Vagina (tissue), 2 donors: ENCODE measurements around the gene FA2H. TPM values are rescaled to one million over a fixed set of nuclear protein-coding genes. Genes with fewer than 3 reads are reported as not detected.
"Not testable (repeated sequence)": the region's sequence is repeated elsewhere in the genome, so short reads cannot be mapped to it uniquely, and the experiment has no call there.

Experiments
- DNase-seq, 2 donors: peaks; one replicate each; pipeline ENCODE4 v3.0.0-alpha.2; 2017; ENCODE audit errors: extremely low spot score in 2 of 2
- H3K27ac ChIP-seq: fragments of 200-600 bp; sonication (generic); one replicate; pipeline ENCODE4 v1.5.1; 2019
- H3K27me3 ChIP-seq: fragments of 200-600 bp; sonication (generic); one replicate; pipeline ENCODE4 v1.5.1; 2019
- H3K36me3 ChIP-seq, 2 donors: fragments of 200-600 bp; sonication (generic); one replicate each; pipeline ENCODE4 v1.5.1; 2017 to 2019
- H3K4me1 ChIP-seq: fragments of 200-600 bp; sonication (generic); one replicate; pipeline ENCODE4 v1.5.1; 2019
- H3K4me3 ChIP-seq, 2 donors: fragments of 200-600 bp; sonication (generic); 1 replicate in 1 of 2; 2 replicates in 1 of 2; pipeline ENCODE4 v1.5.1; 2016 to 2019
- H3K9me3 ChIP-seq: fragments of 200-600 bp; sonication (generic); one replicate; pipeline ENCODE4 v1.5.1; 2019
- CTCF ChIP-seq, 3 experiments: fragments of 450-650 bp in 2 of 3; fragments of 200-600 bp in 1 of 3; sonication (generic) in 1 of 3; IDR thresholded peaks; one replicate each; pipeline ENCODE4 v1.5.1; 2017 to 2019; ENCODE audit warnings: antibody characterized with exemption in 3 of 3, mild to moderate bottlenecking in 2 of 3, moderate library complexity in 2 of 3
- POLR2A ChIP-seq, 2 donors: fragments of 450-650 bp; IDR thresholded peaks; one replicate each; pipeline ENCODE4 v1.6.1; 2017; ENCODE audit warnings: antibody characterized with exemption in 2 of 2, mild to moderate bottlenecking in 2 of 2, moderate library complexity in 2 of 2
- POLR2AphosphoS5 ChIP-seq, 2 donors: sonication (generic); formaldehyde crosslinking; IDR thresholded peaks; one replicate each; pipeline ENCODE4 v1.9.0; 2017; ENCODE audit warnings: antibody characterized with exemption in 2 of 2, mild to moderate bottlenecking in 2 of 2, low read depth in 1 of 2; ENCODE audit not compliant: insufficient read depth in 1 of 2
- intact Hi-C: fragments of 100-400 bp; cut with DNase I; formaldehyde crosslinking; loops from one replicate; pipeline ENCODE4 v1.15.1; 2023
- total RNA-seq: library from RNA; depleted of rRNA; stranded (reverse); fragments of >200 nt; gene quantifications from one replicate; pipeline ENCODE4 v1.2.3, GENCODE V29; 2016

The FA2H gene
- total RNA-seq, 1 donor from 2014 or later, result not detected

- intact Hi-C loops, result no loop called here
- TF ChIP-seq POLR2A (IDR thresholded peaks at IDR 0.05), result no peak
- TF ChIP-seq CTCF (IDR thresholded peaks at IDR 0.05), result no peak
- no peak for TF ChIP-seq POLR2AphosphoS5 (IDR thresholded peaks at IDR 0.05; ENCODE audit: insufficient read depth in 1 of 2, low read depth in 1 of 2)
- Histone ChIP-seq H3K27ac (no peak overlapping the region), H3K4me3 (no peak overlapping the region), H3K27me3 (no peaks in the 10 kb centered on the region), H3K4me1 (peaks cover 15% of the 10 kb centered on the region), H3K36me3 (no peaks in the 10 kb centered on the region), H3K9me3 (no peaks in the 10 kb centered on the region)
- DNase-seq, result no peak
Measured at GRCh38 chr16:74770831-74771526, 3.6 kb downstream of the FA2H start.

DNA sequence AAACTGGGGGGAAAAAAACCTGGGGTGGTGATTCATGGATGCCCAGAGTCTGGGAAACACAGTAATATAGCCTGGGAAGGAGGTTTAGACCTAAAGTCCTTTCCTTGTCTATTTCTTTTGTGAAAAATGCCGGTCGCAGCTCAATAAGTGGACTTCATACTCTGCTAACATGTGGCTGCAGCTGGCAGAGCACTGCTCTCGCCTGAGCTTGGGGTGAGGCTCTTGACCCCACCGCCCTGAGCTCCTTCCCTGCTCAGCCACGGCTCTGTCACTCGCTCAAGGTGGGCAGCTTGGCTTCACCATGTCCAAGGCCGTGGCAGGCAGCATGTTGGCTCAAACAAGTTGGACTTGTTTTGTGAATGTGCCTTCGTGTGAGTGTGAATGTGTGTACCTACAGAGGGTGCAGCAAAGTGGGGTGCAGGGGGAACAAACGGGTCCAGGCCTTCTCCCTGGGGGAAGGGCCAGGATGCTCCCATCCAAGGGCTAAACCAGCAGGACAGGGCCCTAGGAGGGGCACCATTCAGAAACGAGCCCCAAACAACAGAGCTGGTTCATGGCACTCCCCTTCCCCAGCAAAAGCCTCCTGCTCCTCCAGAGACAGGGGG lies 4.9 kb downstream of the FA2H start:
- no peak for TF ChIP-seq POLR2AphosphoS5 (IDR thresholded peaks at IDR 0.05; ENCODE audit: insufficient read depth in 1 of 2, low read depth in 1 of 2)
- no peak for TF ChIP-seq POLR2A (IDR thresholded peaks at IDR 0.05)
- TF ChIP-seq CTCF (IDR thresholded peaks at IDR 0.05), result no peak
- no peaks in the 10 kb centered on the region for H3K9me3 ChIP-seq

GRCh38 chr16:74768239-74768638 lies 6.4 kb downstream of the FA2H start:
- intact Hi-C loops, result no loop called here
- no peak for DNase-seq
- Histone ChIP-seq H3K36me3 (no peaks in the 10 kb centered on the region), H3K4me3 (no peak overlapping the region), H3K27me3 (no peaks in the 10 kb centered on the region), H3K9me3 (no peaks in the 10 kb centered on the region), H3K4me1 (no peaks in the 10 kb centered on the region), H3K27ac (no peak overlapping the region)
- TF ChIP-seq POLR2A (IDR thresholded peaks at IDR 0.05) (no peak), CTCF (IDR thresholded peaks at IDR 0.05) (no peak), POLR2AphosphoS5 (IDR thresholded peaks at IDR 0.05; ENCODE audit: insufficient read depth in 1 of 2, low read depth in 1 of 2) (no peak)

More for the DNA sequence above, 4.9 kb downstream of the FA2H start:
- H3K36me3 ChIP-seq, result no peaks in the 10 kb centered on the region
- peaks cover 10% of the 10 kb centered on the region for H3K4me1 ChIP-seq
- no peak overlapping the region for H3K27ac ChIP-seq
- DNase-seq, result no peak
- no peaks in the 10 kb centered on the region for H3K27me3 ChIP-seq
- intact Hi-C loops, result no loop called here
- H3K4me3 ChIP-seq, result no peak overlapping the region

DNA sequence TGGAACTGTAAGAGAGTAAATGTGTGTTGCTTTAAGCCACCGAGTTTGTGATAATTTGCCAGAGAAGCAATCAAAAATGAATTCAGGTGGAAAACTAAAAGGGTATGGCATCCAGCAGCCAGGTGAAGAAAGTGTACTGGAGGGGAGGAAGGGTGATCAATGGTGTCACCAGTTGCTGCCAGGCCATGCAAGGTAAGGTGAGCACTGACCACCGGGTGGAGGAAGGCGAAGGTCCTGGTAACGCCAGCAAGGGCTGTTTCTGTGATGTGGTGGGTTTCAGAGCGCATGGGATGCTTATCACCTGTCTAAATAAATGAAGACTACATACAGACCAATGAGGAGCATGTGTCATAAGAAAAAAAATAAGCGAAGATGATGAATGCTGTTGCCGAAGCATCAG lies 6.9 kb downstream of the FA2H start:
- H3K27ac ChIP-seq, result no peak overlapping the region
- H3K36me3 ChIP-seq, result no peaks in the 10 kb centered on the region
- no peaks in the 10 kb centered on the region for H3K9me3 ChIP-seq
- H3K4me1 ChIP-seq, result no peaks in the 10 kb centered on the region
- DNase-seq, result no peak
- TF ChIP-seq CTCF (IDR thresholded peaks at IDR 0.05) (no peak), POLR2AphosphoS5 (IDR thresholded peaks at IDR 0.05; ENCODE audit: insufficient read depth in 1 of 2, low read depth in 1 of 2) (no peak), POLR2A (IDR thresholded peaks at IDR 0.05) (no peak)
- intact Hi-C loops, result no loop called here
- H3K4me3 ChIP-seq, result no peak overlapping the region
- H3K27me3 ChIP-seq, result no peaks in the 10 kb centered on the region

DNA sequence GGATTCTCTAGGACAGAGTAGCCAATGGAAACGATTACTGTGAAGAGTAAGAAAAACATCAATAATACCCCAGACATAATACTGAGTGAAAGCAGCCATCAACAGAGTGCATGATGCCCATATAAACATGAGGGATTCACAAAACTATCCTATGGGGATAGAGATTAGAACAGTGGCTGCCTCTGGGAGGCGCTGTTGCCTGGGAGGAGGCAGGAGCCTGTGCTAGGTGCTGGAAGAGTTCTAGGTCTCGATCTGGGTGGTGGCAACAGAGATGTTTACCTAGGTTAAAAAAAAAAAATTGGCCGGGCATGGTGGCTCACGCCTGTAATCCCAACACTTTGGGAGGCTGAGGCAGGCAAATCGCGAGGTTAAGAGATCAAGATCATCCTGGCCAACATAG lies 7.9 kb downstream of the FA2H start:
- Histone ChIP-seq H3K4me1 (no peaks in the 10 kb centered on the region), H3K36me3 (no peaks in the 10 kb centered on the region), H3K27ac (no peak overlapping the region), H3K4me3 (no peak overlapping the region), H3K27me3 (no peaks in the 10 kb centered on the region), H3K9me3 (no peaks in the 10 kb centered on the region)
- no peak for DNase-seq
- TF ChIP-seq CTCF (IDR thresholded peaks at IDR 0.05) (no peak), POLR2A (IDR thresholded peaks at IDR 0.05) (no peak), POLR2AphosphoS5 (IDR thresholded peaks at IDR 0.05; ENCODE audit: insufficient read depth in 1 of 2, low read depth in 1 of 2) (no peak)
- intact Hi-C loops, result no loop called here

GRCh38 chr16:74764184-74764583 lies 10.4 kb downstream of the FA2H start:
- intact Hi-C loops, H3K4me1 ChIP-seq, H3K9me3 ChIP-seq, DNase-seq, H3K27me3 ChIP-seq, H3K27ac ChIP-seq, H3K4me3 ChIP-seq, H3K36me3 ChIP-seq: not testable (repeated sequence)
